Neuronal stem cell (in vitro differentiated cells): Measurements from ENCODE around the gene TMEM91.
"Not testable (repeated sequence)": the region's sequence is repeated elsewhere in the genome, so short reads cannot be mapped to it uniquely, and the experiment has no call there.

Source experiments
- DNase-seq: peaks from one replicate; pipeline ENCODE4 v3.0.0-alpha.2; 2013; ENCODE audit warnings: low spot score
- H2AFZ ChIP-seq: one replicate; pipeline ENCODE4 v1.6.1; 2013; ENCODE audit warnings: mild to moderate bottlenecking, low read length, inconsistent platforms
- H2AK5ac ChIP-seq: 2 replicates; pipeline ENCODE4 v1.6.1; 2013; ENCODE audit warnings: low read depth, mild to moderate bottlenecking, inconsistent platforms, low read length, moderate library complexity, mixed read lengths
- H2BK120ac ChIP-seq: 2 replicates; pipeline ENCODE4 v1.6.1; 2013; ENCODE audit warnings: low read depth, mild to moderate bottlenecking, inconsistent platforms, low read length, moderate library complexity, mixed read lengths
- H2BK12ac ChIP-seq: one replicate; pipeline ENCODE4 v1.6.1; 2013; ENCODE audit warnings: low read length, inconsistent platforms
- H2BK15ac ChIP-seq: 2 replicates; pipeline ENCODE4 v1.6.1; 2013; ENCODE audit warnings: mild to moderate bottlenecking, low read length, inconsistent platforms, mixed read lengths
- H2BK5ac ChIP-seq: one replicate; pipeline ENCODE4 v1.6.1; 2013; ENCODE audit warnings: inconsistent platforms, mild to moderate bottlenecking, low read length, moderate library complexity
- H3K14ac ChIP-seq: one replicate; pipeline ENCODE4 v1.6.1; 2013; ENCODE audit warnings: low read length, inconsistent platforms
- H3K18ac ChIP-seq: 2 replicates; pipeline ENCODE4 v1.6.1; 2013; ENCODE audit warnings: low read length, inconsistent platforms
- H3K23ac ChIP-seq: 2 replicates; pipeline ENCODE4 v1.6.1; 2013; ENCODE audit warnings: low read depth, mild to moderate bottlenecking, mixed read lengths, low read length, inconsistent platforms; ENCODE audit not compliant: poor library complexity
- H3K27ac ChIP-seq: replicated peaks from 3 replicates; pipeline ENCODE4 v1.5.1; 2013; ENCODE audit warnings: low read length, inconsistent platforms
- H3K27me3 ChIP-seq, 3 experiments: 2 replicates each; pipeline ENCODE4 v1.6.1; 2013; ENCODE audit warnings: low read length in 3 of 3, mild to moderate bottlenecking in 2 of 3, inconsistent platforms in 1 of 3, low read depth in 1 of 3, mixed read lengths in 1 of 3, moderate library complexity in 1 of 3; ENCODE audit not compliant: control insufficient read depth in 3 of 3, insufficient read depth in 3 of 3
- H3K36me3 ChIP-seq, 2 donors: replicated peaks in 1 of 2; 2 replicates each; pipeline ENCODE4 v1.6.1; 2013; ENCODE audit warnings: low read length in 2 of 2; ENCODE audit not compliant: control insufficient read depth in 2 of 2, insufficient read depth in 2 of 2
- H3K4ac ChIP-seq: 2 replicates; pipeline ENCODE4 v1.6.1; 2013; ENCODE audit warnings: inconsistent platforms, mild to moderate bottlenecking, low read length, moderate library complexity
- H3K4me1 ChIP-seq, 2 donors: 1 replicate in 1 of 2; 2 replicates in 1 of 2; pipeline ENCODE4 v1.6.1; 2013; ENCODE audit warnings: low read length in 2 of 2, low read depth in 1 of 2; ENCODE audit not compliant: control insufficient read depth in 2 of 2, insufficient read depth in 1 of 2
- H3K4me2 ChIP-seq: one replicate; pipeline ENCODE4 v1.6.1; 2013; ENCODE audit warnings: mild to moderate bottlenecking, low read length, inconsistent platforms; ENCODE audit not compliant: insufficient read depth, poor library complexity, severe bottlenecking
- H3K4me3 ChIP-seq, 2 donors: 2 replicates each; pipeline ENCODE4 v1.5.1; 2013; ENCODE audit warnings: low read length in 2 of 2, mild to moderate bottlenecking in 2 of 2, inconsistent platforms in 1 of 2, moderate library complexity in 1 of 2
- H3K79me1 ChIP-seq: one replicate; pipeline ENCODE4 v1.6.1; 2013; ENCODE audit warnings: low read depth, mild to moderate bottlenecking, inconsistent platforms, low read length, moderate library complexity
- H3K9ac ChIP-seq: one replicate; pipeline ENCODE4 v1.6.1; 2013; ENCODE audit warnings: mild to moderate bottlenecking, low read depth, low read length, inconsistent platforms; ENCODE audit not compliant: poor library complexity
- H3K9me3 ChIP-seq, 2 donors: replicated peaks in 1 of 2; 2 replicates each; pipeline versions ENCODE3 to v1.6.1; 2013; ENCODE audit warnings: low read length in 2 of 2, mild to moderate bottlenecking in 2 of 2, inconsistent platforms in 1 of 2, low read depth in 1 of 2, mixed read lengths in 1 of 2, moderate library complexity in 1 of 2; ENCODE audit not compliant: control insufficient read depth in 2 of 2, insufficient read depth in 1 of 2
- H4K8ac ChIP-seq: one replicate; pipeline ENCODE4 v1.6.1; 2013; ENCODE audit warnings: low read depth, mild to moderate bottlenecking, inconsistent platforms, low read length, moderate library complexity
- H4K91ac ChIP-seq: one replicate; pipeline ENCODE4 v1.6.1; 2013; ENCODE audit warnings: low read length, low read depth, mild to moderate bottlenecking, inconsistent platforms; ENCODE audit not compliant: poor library complexity
- WGBS, 2 donors: extraction: QIAGEN DNeasy Blood & Tissue Kit; methylation state at CpG; one replicate each; pipeline ENCODE4 v1.1.7; 2013; ENCODE audit warnings: missing lambda C conversion rate in 2 of 2, mixed read lengths in 1 of 2; ENCODE audit not compliant: insufficient read length in 2 of 2, insufficient replicate concordance in 1 of 2; ENCODE audit errors: extremely low coverage in 2 of 2; 5-methylcytosine and 5-hydroxymethylcytosine counted together

TMEM91 gene

DNA sequence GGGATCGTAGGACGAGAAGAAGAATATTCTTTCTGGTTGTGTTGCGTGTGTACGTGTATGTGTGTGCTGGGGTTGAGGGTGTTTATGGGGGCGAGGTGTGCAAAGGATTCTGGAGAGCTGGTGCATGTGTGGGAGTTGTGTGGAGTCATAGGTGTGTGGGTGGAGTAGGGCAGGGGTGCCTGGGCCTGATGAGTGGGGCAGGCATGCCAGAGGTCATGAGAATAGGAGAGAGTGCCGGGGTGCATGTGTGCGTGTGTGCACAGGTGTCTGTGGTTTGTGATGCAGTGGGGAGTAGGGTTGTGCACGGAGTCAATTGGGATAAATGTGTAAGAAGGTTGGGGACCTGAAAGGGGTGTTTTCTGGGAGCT lies 649 bp downstream of the TMEM91 start:
- peak overlapping the region; percentile 82 for H3K18ac ChIP-seq
- H4K8ac ChIP-seq: no peak overlapping the region
- H2BK12ac ChIP-seq: no peak overlapping the region
- no peaks in the 10 kb centered on the region for H3K79me1 ChIP-seq
- no peak for DNase-seq
- peaks cover 0 to 3% (median 0%) of the 10 kb centered on the region in 3 experiments for H3K27me3 ChIP-seq
- no peaks in the 10 kb centered on the region for H3K9me3 ChIP-seq
- H3K14ac ChIP-seq: no peak overlapping the region
- H3K23ac ChIP-seq: no peak overlapping the region
- H3K27ac ChIP-seq: no peak overlapping the region
- H3K36me3 ChIP-seq: peaks cover 0 to 13% of the 10 kb centered on the region in 2 donors
- H3K4me3 ChIP-seq: peak overlapping the region in 1 of 2 donors; percentile 87
- WGBS, 2 donors: no CpG with 5 or more reads among the region's 8 CpGs
- no peak overlapping the region for H2BK5ac ChIP-seq
- H4K91ac ChIP-seq: no peak overlapping the region
- no peak overlapping the region for H2AK5ac ChIP-seq
- H3K9ac ChIP-seq: peak overlapping the region; percentile 88
- no peak overlapping the region for H3K4ac ChIP-seq
- peak overlapping the region; percentile 82 for H3K4me2 ChIP-seq
- peaks cover 0 to 7% of the 10 kb centered on the region in 2 donors for H3K4me1 ChIP-seq
- no peak overlapping the region for H2BK15ac ChIP-seq
- no peak overlapping the region for H2BK120ac ChIP-seq
- no peak overlapping the region for H2AFZ ChIP-seq

- H2BK12ac ChIP-seq: no peak overlapping the region
- H3K14ac ChIP-seq: no peak overlapping the region
- no peak overlapping the region for H2BK5ac ChIP-seq
- no peak overlapping the region for H2BK120ac ChIP-seq
- H4K8ac ChIP-seq: no peak overlapping the region
- WGBS, 2 donors: no CpG with 5 or more reads among the region's 9 CpGs
- H2AFZ ChIP-seq: no peak overlapping the region
- DNase-seq: no peak
- H3K27me3 ChIP-seq: peaks cover 0 to 3% (median 0%) of the 10 kb centered on the region in 3 experiments
- no peak overlapping the region for H3K4me2 ChIP-seq
- H3K9me3 ChIP-seq: no peaks in the 10 kb centered on the region
- peaks cover 3 to 20% of the 10 kb centered on the region in 2 donors for H3K36me3 ChIP-seq
- no peak overlapping the region for H4K91ac ChIP-seq
- peak overlapping the region in 1 of 2 donors; percentile 28 for H3K4me3 ChIP-seq
- no peaks in the 10 kb centered on the region for H3K79me1 ChIP-seq
- H3K23ac ChIP-seq: no peak overlapping the region
- H3K9ac ChIP-seq: no peak overlapping the region
- H3K4me1 ChIP-seq: peaks cover 0 to 7% of the 10 kb centered on the region in 2 donors
- no peak overlapping the region for H2BK15ac ChIP-seq
- no peak overlapping the region for H3K4ac ChIP-seq
- H3K18ac ChIP-seq: no peak overlapping the region
- no peak overlapping the region for H3K27ac ChIP-seq
- peak overlapping the region; percentile 32 for H2AK5ac ChIP-seq
Measured at GRCh38 chr19:41377977-41378709, 1.8 kb downstream of the TMEM91 start.

- not testable (repeated sequence) for H4K91ac ChIP-seq, DNase-seq, H3K23ac ChIP-seq, H3K9ac ChIP-seq, H4K8ac ChIP-seq, H3K27ac ChIP-seq, H3K27me3 ChIP-seq, H2AK5ac ChIP-seq, H3K4ac ChIP-seq, H3K14ac ChIP-seq, H3K18ac ChIP-seq, H3K79me1 ChIP-seq, H3K9me3 ChIP-seq, H2BK120ac ChIP-seq, H3K4me3 ChIP-seq, H2BK15ac ChIP-seq, H3K4me2 ChIP-seq, H3K4me1 ChIP-seq, H2BK12ac ChIP-seq, H2AFZ ChIP-seq, H2BK5ac ChIP-seq
- peaks cover 3 to 36% of the 10 kb centered on the region in 2 donors for H3K36me3 ChIP-seq
- WGBS, 2 donors: no CpG with 5 or more reads among the region's 8 CpGs
Measured at GRCh38 chr19:41381536-41381935, 5.2 kb downstream of the TMEM91 start.

DNA sequence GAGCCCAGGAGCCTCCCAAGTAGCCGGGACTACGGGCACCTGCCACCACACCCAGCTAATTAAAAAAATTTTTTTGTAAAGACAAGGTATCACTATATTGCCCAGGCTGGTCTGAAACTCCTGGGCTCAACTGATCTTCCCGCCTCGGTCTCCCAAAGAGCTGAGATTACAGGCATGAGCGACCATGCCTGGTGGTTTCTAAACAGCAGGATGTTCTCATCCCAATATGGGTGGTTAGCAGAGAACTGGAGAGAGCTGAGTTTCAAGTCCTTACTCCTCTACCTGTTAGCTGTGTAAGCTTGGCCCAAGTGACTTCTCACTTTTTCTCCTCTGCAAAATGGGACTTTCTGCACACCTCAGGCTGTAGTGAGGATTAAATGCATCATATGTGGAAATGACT lies 8.0 kb downstream of the TMEM91 start:
- no peak overlapping the region for H2AK5ac ChIP-seq
- no peaks in the 10 kb centered on the region for H3K9me3 ChIP-seq
- H4K91ac ChIP-seq: no peak overlapping the region
- no peak overlapping the region for H2BK5ac ChIP-seq
- no peak overlapping the region for H3K4me3 ChIP-seq
- no peak overlapping the region for H2BK120ac ChIP-seq
- no peak overlapping the region for H3K14ac ChIP-seq
- no peak overlapping the region for H3K4ac ChIP-seq
- no peak overlapping the region for H3K4me2 ChIP-seq
- H3K79me1 ChIP-seq: no peaks in the 10 kb centered on the region
- no peaks in the 10 kb centered on the region for H3K27me3 ChIP-seq
- no peak overlapping the region for H3K27ac ChIP-seq
- H2BK15ac ChIP-seq: no peak overlapping the region
- no peak overlapping the region for H3K18ac ChIP-seq
- H4K8ac ChIP-seq: no peak overlapping the region
- H3K23ac ChIP-seq: no peak overlapping the region
- no peak overlapping the region for H2AFZ ChIP-seq
- WGBS, 2 donors: no CpG with 5 or more reads among the region's 5 CpGs
- no peaks in the 10 kb centered on the region for H3K4me1 ChIP-seq
- no peak overlapping the region for H2BK12ac ChIP-seq
- H3K36me3 ChIP-seq: peaks cover 3 to 48% of the 10 kb centered on the region in 2 donors
- no peak overlapping the region for H3K9ac ChIP-seq
- DNase-seq: no peak
